ENCODE measurements around the gene PIK3CD.
"Not testable (repeated sequence)": the region's sequence is repeated elsewhere in the genome, so short reads cannot be mapped to it uniquely, and the experiment has no call there.

PIK3CD gene

DNA sequence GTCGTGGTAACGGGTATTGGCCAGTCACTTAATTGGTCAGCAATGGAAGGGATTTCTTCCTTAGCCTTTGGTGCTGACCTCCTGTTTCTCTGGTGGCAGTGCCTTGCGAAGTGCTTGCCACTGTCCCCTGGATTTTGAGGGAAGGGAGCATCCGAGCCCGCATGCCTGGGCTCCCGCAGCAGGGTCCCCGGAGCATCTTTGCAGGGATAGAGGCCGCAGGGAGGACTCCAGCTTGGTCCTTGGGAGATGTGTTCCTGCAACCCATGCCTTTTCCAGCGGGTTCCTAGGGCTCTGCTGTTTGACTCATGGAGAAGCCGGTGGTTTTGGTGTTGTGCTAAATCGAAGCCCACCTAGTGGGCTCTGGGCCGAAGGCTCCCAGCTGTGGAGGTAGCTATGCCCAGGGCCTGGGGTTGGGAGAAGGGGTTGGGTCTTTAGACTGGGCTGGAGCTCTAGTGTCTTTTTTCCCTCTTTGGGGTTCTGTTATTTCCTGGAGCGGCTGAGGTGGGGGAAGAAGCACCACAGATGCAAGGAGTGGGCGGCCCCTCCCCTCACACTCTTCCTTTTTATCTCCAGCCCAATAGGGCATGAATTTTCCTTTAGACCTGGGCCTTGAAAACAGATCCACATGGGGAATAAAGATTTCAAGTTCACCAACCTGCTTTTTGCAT, 39.0 kb downstream of the PIK3CD start:
- no peak for DNase-seq

DNA sequence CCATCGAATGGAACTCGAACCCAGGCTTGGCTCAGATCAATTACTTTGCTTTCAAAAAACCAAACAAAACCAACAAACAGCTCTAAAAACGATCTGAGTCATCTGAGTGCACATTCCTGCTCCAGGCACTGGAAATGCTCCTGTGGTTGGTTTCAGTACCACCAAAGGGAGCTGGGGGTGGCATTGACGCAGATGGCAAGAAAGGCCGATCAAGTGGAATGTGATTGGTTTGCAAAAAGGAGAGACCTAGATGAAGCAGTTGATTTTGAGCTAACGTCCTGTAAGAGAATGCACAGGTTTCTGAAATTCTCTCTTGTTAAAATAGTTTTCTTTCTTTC, 39.5 kb downstream of the PIK3CD start:
- no peak for DNase-seq

DNA sequence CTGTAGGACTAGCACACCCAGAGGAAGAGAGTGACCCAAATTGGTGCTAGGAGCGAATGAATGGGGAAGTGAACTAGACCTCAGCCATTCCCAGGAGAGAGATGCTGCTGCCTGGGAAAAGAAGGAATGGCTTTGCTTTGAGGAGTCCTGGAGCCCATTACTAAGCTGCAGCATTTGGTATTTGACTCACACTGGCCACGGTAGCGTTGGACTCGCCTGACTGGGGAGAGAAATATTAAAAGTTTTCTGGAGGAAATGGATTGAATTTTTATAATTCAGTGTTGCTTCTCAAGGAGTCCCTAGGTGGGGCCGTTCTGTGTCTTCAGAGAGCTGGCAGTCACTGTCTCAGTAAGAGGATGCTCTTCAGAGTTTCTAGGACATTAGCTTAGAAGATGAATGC, 40.2 kb downstream of the PIK3CD start:
- no peak for DNase-seq

DNA sequence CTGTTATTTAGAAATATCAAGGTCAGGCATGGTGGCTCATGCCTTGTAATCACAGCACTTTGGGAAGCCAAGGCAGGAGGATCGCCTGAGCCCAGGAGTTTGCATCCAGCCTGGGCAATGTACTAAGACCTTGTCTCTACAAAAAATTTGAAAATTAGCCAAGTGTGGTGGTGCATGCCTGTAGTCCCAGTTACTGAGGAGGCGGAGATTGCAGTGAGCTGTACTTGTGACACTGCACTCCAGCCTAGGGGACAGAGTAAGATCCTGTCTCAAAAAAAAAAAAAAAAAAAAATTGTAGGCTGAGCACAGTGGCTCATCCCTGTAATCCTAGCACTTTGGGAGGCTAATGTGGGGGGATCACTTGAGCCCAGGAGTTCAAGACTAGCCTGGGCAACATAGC, 45.3 kb downstream of the PIK3CD start:
- DNase-seq: peak; percentile 9

DNA sequence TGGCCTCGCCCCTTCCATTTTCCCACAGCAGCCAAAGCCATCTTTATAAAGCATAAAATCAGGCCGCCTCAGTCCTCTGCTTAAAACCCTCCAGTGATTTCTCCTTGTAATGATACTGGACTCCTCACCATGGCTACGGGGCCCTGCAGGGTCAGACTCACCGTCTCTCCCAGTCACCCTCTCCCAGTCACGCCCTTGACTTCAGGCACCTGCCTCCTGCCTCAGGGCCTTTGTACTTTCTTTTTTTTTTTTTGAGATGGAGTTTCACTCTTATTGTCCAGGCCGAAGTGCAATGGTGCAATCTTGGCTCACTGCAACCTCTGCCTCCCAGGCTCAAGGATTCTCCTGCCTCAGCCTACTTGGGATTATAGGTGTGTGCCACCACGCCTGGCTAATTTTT, 47.8 kb downstream of the PIK3CD start:
- no peak for DNase-seq

DNA sequence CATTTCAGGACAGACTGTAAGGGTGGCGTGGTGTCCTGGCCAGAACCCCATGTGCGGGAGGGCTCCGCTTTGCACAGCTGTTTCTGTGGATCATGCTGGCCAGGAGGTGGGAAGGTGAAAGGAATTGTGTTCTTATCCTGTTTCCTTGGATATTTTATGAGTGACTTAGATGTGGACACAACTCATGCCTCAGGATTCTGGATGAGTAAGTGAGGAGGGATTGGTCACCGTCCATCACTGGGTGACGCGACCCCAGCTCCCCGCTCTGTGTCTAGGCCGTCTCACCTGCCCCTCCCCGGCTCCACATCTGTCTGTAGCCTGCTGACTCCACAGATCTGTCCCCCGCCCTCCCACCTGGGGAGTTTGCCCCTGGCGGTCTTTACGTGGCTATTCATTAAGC, 48.8 kb downstream of the PIK3CD start:
- no peak for DNase-seq

DNA sequence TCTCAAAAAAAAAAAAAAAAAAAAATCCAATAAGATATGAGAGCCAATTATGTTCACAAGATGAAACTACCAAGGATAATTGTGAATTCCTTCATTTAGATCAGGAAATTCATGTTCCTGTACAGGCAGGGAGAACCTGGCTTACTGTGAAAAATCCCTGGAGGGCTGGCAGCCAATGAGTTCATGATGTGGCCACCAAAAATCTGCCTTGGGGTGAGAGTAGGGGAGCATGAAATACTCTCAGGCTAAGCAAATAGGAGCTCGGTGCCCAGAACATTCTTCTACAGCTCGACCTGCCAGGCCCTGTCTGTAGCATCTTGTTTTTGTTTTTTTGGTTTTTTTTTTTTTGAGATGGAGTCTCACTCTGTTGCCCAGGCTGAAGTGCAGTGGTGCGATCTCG, 50.1 kb downstream of the PIK3CD start:
- DNase-seq: no peak

DNA sequence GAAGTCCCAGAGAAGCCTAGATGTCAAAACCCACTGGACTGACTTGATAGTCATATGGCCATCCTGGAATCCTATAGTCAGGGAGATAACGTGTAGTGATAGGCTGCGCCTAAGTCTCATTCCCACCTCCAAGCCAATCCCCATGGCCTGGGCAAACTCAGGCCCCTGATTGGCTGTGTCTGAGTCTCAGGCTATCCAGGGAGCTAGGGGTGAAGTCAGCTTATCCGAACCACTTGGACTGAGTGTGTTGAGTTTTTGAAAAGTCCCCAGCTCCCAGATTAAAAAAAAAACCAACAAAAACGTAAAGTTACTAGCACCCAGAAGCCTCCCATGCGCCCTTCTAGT, 51.6 kb downstream of the PIK3CD start:
- no peak for DNase-seq

DNA sequence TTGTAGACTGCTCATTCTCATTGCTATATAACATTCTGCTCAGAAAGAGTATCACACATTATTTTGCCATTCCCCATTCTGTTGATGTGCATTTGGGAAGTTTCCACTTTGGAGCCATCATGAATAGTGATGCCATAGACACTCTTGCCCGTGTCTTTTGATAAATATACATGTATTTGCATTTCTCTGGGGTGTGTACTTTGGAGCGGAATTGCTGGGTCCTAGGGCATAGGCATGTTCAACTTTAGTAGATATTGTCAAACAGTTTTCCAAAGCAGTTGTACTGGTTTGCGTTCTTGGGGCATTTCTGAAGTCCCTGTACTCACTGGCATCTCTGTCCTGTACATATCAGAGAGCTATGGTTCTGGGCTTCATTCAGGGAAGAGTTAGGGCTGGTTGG, 52.1 kb downstream of the PIK3CD start:
- DNase-seq: no peak

DNA sequence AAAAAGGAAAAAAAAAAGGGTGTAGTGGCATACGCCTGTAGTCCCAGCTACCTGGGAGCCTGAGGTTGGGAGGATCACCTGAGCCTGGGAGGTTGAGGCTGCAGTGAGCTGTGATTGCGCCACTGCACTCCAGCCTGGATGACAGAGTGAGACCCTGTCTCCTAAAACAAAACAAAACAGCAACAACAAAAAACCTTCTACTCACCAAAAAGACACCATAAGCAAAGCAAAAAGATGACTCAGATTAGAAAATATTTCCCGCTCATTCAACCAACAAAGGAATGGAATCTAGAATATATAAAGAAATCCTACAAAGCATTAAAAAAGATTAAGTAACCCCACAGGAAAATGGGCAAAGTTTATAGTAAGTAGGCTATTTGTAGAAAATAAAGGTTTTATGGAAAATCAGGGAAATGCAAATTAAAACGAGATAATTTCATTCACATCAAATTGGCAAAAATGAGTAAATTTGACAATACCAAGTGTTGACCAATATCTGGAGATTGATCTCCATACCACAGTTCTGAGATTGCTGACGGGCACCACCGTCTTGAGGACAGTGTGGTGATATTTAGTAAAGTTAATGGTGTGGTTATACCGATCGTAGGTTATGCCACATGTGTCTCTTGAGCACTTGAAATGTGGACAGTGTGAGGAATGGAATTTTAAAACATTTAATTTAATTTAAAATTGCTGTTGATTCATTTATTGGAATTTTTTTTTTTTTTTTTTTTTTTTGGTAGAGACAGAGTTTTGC, 54.0 kb downstream of the PIK3CD start:
- no peak for DNase-seq

DNA sequence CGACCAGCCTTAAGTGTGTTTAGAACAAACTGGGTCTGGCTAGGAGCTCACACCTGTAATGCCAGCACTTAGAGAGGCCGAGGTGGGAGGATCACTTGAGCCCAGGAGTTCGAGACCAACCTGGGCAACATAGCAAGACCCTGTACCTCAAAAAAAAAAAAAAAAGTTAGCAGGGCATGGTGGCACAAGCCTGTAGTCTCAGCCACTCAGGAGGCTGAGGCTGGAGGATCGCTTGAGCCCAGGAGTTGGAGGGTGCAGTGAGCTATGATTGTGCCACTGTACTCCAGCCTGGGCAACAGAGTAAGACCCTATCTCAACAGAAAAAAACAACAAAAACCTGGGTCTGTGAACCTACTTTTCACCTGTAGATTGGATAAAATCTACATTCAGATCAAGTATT, 54.6 kb downstream of the PIK3CD start:
- no peak for DNase-seq

DNA sequence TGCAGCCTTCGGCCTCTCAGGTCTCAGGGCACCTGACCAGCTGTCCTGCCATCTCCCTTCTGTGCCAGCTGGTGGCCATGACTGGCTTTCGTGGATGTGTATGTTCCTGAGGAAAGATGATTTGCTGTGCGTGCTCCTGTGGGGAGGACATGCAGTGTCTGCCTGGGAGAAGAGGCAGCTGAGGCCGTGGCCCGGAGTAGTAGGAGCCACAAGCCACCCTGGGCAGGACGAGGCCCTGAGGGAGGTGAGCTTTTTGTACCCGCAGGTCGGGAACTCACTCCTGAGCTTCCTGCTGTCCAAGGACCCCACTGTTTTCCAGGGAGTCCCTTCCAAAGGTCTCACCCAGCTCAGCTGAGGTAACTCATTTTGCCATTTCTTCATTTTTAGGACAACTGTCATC, 58.5 kb downstream of the PIK3CD start:
- DNase-seq: no peak

DNA sequence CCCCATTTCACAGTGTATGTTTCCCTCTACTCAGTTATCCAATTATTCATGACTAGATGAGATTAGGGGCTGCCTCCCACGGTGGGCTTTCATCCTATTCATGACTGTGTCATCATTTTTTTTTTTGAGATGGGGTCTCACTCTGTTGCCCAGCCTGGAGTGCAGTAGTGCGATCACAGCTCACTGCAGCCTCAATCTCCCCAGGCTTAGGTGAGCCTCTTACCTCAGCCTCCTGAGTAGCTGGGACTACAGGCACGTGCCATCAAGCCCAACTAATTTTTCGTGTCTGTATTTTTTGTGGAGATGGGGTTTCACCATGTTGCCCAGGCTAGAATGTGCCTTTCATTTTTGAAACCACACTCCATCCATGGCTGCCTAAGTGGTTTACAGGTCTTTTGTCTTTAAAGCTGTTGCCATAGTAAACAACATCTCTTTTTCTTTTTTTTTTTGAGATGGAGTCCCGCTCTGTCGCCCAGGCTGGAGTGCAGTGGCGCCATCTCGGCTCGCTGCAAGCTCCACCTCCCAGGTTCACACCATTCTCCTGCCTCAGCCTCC, 60.0 kb downstream of the PIK3CD start:
- no peak for DNase-seq

DNA sequence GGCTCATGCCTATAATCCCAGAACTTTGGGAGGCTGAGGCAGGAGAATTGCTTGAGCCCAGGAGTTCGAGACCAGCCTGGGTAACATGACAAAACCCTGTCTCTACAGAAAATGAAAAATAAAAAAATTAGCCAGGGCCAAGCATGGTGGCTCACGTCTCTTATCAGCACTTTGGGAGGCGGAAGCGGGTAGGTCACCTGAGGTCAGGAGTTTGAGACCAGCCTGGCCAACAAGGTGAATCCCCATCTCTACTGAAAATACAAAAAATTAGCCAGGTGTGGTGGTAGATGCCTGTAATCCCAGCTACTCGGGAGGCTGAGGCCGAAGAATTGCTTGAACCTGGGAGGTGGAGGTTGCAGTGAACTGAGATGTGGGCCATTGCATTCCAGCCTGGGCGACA, 61.2 kb downstream of the PIK3CD start:
- DNase-seq: not testable (repeated sequence)

DNA sequence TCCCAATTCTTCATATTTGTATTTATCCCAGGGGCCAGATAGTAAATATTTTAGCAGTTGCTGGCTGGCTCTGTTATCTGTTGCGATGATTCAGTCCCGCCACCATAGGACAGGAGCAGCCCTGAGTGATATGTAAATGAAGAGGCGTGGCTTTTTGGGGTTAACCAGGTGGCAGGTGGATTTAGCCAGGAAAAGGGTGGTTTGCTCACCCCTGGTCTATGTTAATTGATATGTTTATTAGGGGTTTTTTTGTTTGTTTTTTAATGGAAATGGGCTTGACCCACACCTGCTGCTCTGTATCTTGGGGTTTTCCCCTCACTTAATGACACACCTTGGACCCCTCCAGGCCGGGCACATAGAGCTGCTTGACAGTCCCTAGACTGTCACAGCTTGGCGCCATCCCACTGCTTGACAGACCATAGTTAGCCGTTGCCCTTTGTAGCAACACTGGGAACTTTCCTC, 62.8 kb downstream of the PIK3CD start:
- DNase-seq: no peak

DNA sequence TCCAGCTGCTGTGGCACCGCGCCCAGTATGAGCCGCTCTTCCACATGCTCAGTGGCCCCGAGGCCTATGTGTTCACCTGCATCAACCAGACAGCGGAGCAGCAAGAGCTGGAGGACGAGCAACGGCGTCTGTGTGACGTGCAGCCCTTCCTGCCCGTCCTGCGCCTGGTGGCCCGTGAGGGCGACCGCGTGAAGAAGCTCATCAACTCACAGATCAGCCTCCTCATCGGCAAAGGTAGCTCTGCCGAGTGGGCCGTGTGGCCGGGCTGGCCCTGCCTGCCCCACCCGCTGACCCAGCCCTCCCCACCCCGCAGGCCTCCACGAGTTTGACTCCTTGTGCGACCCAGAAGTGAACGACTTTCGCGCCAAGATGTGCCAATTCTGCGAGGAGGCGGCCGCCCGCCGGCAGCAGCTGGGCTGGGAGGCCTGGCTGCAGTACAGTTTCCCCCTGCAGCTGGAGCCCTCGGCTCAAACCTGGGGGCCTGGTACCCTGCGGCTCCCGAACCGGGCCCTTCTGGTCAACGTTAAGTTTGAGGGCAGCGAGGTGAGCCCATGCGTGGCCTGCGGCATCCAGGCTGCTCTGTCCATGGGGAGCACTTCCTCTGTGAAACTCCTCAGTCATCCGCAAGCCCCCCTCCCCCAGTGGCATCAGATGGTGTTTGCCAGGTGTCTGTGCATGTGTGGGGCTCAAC, 64.2 kb downstream of the PIK3CD start:
- DNase-seq: no peak

DNA sequence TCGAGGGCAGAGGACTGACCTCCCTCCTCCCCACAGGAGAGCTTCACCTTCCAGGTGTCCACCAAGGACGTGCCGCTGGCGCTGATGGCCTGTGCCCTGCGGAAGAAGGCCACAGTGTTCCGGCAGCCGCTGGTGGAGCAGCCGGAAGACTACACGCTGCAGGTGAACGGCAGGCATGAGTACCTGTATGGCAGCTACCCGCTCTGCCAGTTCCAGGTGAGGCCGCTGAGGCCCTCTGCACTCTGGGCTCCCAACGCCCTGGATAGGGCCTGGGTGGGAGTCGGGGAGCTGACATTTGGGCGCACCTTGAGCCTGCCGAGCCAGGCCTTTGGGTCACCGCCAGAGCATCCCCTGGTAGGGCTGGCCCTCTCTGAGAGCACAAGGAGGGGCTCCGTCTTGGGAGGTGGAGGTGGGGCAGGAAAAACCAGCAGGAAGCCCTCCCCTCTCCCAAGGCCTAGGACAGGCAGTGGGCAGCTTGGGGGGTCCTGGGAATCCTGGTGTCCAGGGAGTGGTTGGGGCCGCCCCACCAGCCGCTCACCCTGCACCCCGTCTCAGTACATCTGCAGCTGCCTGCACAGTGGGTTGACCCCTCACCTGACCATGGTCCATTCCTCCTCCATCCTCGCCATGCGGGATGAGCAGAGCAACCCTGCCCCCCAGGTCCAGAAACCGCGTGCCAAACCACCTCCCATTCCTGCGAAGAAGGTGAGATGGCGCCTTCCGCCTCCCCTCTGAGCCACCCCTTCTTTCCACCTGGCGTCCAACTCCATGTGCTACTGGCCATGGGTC, 65.1 kb downstream of the PIK3CD start:
- no peak for DNase-seq

DNA sequence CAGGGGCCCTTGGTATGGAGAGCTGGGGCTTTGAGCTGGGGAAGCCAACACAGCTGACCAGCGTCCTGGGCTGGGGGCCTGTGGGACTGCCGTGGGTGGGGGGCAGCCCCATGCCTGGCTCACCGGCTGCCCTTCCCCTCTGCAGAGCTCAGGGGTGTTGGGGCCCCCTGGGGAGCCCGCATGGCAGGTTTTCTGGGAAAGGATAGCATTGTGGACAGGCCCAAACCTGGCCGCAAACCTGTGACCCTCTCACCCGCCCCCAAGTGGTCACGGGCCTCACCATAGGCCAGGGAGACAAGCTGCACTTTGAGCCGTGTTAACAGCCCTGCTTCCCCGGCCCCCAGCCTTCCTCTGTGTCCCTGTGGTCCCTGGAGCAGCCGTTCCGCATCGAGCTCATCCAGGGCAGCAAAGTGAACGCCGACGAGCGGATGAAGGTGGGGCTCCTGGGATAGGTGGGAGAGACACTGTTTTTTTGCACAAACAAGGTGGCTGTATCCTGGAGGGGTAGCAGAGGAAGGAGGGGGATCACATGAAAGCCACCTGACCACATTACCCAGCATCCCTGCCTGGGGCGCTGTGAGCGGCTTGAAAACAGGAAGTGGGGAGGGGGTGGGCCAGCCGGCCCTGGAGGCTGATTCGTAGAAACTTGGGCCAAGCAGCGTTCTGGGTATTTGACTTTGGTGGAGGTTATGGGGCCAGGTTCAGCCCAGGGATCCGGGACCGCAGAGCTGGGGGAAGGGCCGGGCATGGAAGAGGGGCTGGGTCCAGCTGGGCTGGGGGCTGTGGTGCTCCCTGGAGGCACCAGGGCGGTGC, 65.9 kb downstream of the PIK3CD start:
- peak; percentile 54 for DNase-seq

DNA sequence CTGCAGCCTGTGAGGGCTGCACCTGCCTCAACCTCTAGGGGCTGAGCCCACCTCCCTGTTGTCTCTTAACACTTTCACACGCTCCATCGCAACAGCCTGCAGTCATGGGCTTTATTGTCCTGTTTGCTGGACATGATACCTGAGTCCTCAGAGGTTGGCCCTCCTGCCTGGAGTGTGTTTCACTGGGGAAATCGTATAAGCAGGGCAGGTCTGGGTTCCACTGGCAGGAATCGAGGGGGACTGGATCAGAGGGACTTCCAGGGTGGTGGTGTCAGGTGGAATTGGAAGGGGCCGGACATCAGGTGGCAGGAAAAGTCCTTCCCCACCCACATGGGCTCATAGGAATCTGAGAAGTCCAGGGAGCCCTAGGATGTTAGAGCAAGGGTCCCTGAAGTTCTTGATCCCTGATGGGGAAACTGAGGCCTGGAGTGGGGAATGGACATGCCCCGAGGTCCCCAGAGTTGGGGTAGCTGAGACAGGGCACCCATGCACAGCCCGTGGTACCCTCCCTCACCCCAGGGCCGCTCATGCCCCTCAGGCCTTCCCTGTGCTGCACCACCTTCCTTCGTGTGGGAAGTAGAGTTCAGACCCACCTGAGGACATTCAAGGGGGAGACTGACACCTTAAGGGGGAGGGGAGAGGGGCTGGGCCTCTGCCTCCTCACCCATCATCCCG, 66.6 kb downstream of the PIK3CD start:
- no peak for DNase-seq

DNA sequence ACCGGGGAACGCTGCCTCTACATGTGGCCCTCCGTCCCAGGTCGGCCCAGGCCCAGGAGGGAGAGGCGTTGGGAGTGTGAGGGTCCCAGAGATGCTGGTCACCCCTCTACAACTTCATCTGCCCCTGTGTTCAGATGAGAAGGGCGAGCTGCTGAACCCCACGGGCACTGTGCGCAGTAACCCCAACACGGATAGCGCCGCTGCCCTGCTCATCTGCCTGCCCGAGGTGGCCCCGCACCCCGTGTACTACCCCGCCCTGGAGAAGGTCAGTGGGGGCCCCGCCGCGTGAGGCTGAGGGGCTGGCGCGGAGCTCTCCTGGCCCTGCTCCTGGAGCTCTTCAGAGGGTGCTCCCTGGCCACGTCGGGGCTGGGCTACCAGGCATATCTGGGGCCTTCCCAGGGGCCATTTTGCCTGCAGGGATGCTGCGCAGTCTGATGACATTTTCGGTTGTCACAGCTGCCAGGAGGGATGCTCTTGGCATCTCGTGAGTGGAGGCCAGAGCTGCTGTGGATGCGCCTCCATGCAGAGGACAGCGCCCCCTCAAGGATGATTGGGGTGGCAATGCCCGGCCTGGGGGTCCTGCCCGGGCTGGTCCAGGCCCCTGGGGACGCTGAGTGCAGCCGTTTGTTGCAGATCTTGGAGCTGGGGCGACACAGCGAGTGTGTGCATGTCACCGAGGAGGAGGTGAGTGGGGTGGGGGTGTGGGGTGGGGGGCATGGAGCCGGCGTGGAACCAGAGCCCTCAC, 68.6 kb downstream of the PIK3CD start:
- DNase-seq: no peak
